ENCODE measurements around the gene FBLN2. TPM values are rescaled to one million over a fixed set of nuclear protein-coding genes. Genes with fewer than 3 reads are reported as not detected.
A peak's percentile ranks its signal among the peaks of the same experiment; 100 is the strongest.

FBLN2 gene
- total RNA-seq, 1 experiment from 2014 or later: 36.7 TPM

GRCh38 chr3:13587442-13587841, 38.5 kb downstream of the FBLN2 start:
- peaks cover 26% of the 10 kb centered on the region for H3K4me1 Mint-ChIP-seq (ENCODE audit: low read depth, unreplicated experiment)
- H3K27ac Mint-ChIP-seq (ENCODE audit: unreplicated experiment): no peak overlapping the region

GRCh38 chr3:13588221-13588701, 39.3 kb downstream of the FBLN2 start:
- Histone ChIP-seq H3K9me3 (no peaks in the 10 kb centered on the region), H3K4me1 (peaks cover 36% of the 10 kb centered on the region), H3K36me3 (ENCODE audit: control insufficient read depth, insufficient read depth, low read length) (no peaks in the 10 kb centered on the region), H3K4me3 (ENCODE audit: low read depth, low read length) (no peak overlapping the region), H3K27me3 (replicated peaks; ENCODE audit: control insufficient read depth, insufficient read depth, low read length) (no peaks in the 10 kb centered on the region)
- no peak for DNase-seq
- CTCF ChIA-PET: no interaction called here
- H3K27me3 Mint-ChIP-seq (ENCODE audit: insufficient read depth, unreplicated experiment): no peaks in the 10 kb centered on the region
- intact Hi-C loops (cut with micrococcal nuclease; ENCODE audit: unreplicated experiment): no loop called here
- H3K4me1 Mint-ChIP-seq (ENCODE audit: low read depth, unreplicated experiment): peaks cover 26% of the 10 kb centered on the region
- TF ChIP-seq CTCF (IDR thresholded peaks at IDR 0.05; ENCODE audit: insufficient read depth in 1 of 2, low read depth in 1 of 2, low read length in 1 of 2, severe bottlenecking in 1 of 2, unreplicated experiment in 1 of 2): no peak
- no peak overlapping the region for H3K27ac Mint-ChIP-seq (ENCODE audit: unreplicated experiment)
- POLR2A ChIA-PET: no interaction called here
- H3K4me3 Mint-ChIP-seq (ENCODE audit: unreplicated experiment): no peak overlapping the region
- no TSS peak for BruUV-seq (replicated peaks)
- H3K9me3 Mint-ChIP-seq (ENCODE audit: unreplicated experiment): no peaks in the 10 kb centered on the region
- no peaks in the 10 kb centered on the region for H3K36me3 Mint-ChIP-seq (ENCODE audit: insufficient read depth, unreplicated experiment)

More at GRCh38 chr3:13587442-13587841, 38.5 kb downstream of the FBLN2 start:
- DNase-seq: peak in 1 of 2 experiments; percentile 34
- peak overlapping the region; percentile 36 for H3K4me3 Mint-ChIP-seq (ENCODE audit: unreplicated experiment)
- no peak for TF ChIP-seq CTCF (IDR thresholded peaks at IDR 0.05; ENCODE audit: insufficient read depth in 1 of 2, low read depth in 1 of 2, low read length in 1 of 2, severe bottlenecking in 1 of 2, unreplicated experiment in 1 of 2)
- no peaks in the 10 kb centered on the region for H3K36me3 Mint-ChIP-seq (ENCODE audit: insufficient read depth, unreplicated experiment)
- Histone ChIP-seq H3K4me3 (ENCODE audit: low read depth, low read length) (no peak overlapping the region), H3K9me3 (no peaks in the 10 kb centered on the region), H3K4me1 (peaks cover 28% of the 10 kb centered on the region), H3K27me3 (replicated peaks; ENCODE audit: control insufficient read depth, insufficient read depth, low read length) (no peaks in the 10 kb centered on the region), H3K36me3 (ENCODE audit: control insufficient read depth, insufficient read depth, low read length) (no peaks in the 10 kb centered on the region)
- BruUV-seq (replicated peaks): no TSS peak
- intact Hi-C loops (cut with micrococcal nuclease; ENCODE audit: unreplicated experiment): loop anchor here (1.0 kb wide), 1 partner anchor 8 kb away; no protein-coding TSS in a partner anchor
- POLR2A ChIA-PET: no interaction called here
- CTCF ChIA-PET: interaction anchor here (0.7 to 1.5 kb wide), 2 partner anchors 8 to 34 kb away, joined by 3 to 4 read pairs; no protein-coding TSS in a partner anchor
- no peaks in the 10 kb centered on the region for H3K9me3 Mint-ChIP-seq (ENCODE audit: unreplicated experiment)
- H3K27me3 Mint-ChIP-seq (ENCODE audit: insufficient read depth, unreplicated experiment): no peaks in the 10 kb centered on the region

GRCh38 chr3:13588993-13589392, 40.1 kb downstream of the FBLN2 start:
- Mint-ChIP-seq H3K36me3 (ENCODE audit: insufficient read depth, unreplicated experiment) (no peaks in the 10 kb centered on the region), H3K4me3 (ENCODE audit: unreplicated experiment) (no peak overlapping the region), H3K4me1 (ENCODE audit: low read depth, unreplicated experiment) (peaks cover 30% of the 10 kb centered on the region), H3K9me3 (ENCODE audit: unreplicated experiment) (no peaks in the 10 kb centered on the region), H3K27ac (ENCODE audit: unreplicated experiment) (no peak overlapping the region), H3K27me3 (ENCODE audit: insufficient read depth, unreplicated experiment) (no peaks in the 10 kb centered on the region)
- DNase-seq: no peak
- TF ChIP-seq CTCF (IDR thresholded peaks at IDR 0.05; ENCODE audit: insufficient read depth in 1 of 2, low read depth in 1 of 2, low read length in 1 of 2, severe bottlenecking in 1 of 2, unreplicated experiment in 1 of 2): no peak
- Histone ChIP-seq H3K4me3 (ENCODE audit: low read depth, low read length) (no peak overlapping the region), H3K4me1 (peaks cover 40% of the 10 kb centered on the region), H3K36me3 (ENCODE audit: control insufficient read depth, insufficient read depth, low read length) (no peaks in the 10 kb centered on the region), H3K27me3 (replicated peaks; ENCODE audit: control insufficient read depth, insufficient read depth, low read length) (no peaks in the 10 kb centered on the region), H3K9me3 (no peaks in the 10 kb centered on the region)
- ChIA-PET CTCF (no interaction called here), POLR2A (no interaction called here)
- intact Hi-C loops (cut with micrococcal nuclease; ENCODE audit: unreplicated experiment): no loop called here
- no TSS peak for BruUV-seq (replicated peaks)
